K562 (cell line): Measurements from ENCODE around the gene PLEKHM3. TPM values are rescaled to one million over a fixed set of nuclear protein-coding genes. Genes with fewer than 3 reads are reported as not detected.

Experiments used
- ATAC-seq: fragments of 200-7000 bp; cut with Tn5 transposase; 3 replicates; pipeline ENCODE4 v1.9.1; 2020; ENCODE audit warnings: moderate library complexity
- BruUV-seq: library from RNA; stranded (reverse); fragments of 400-500 nt; replicated peaks from 2 replicates; lab custom pipeline; 2021; lab: Mats Ljungman, UMichigan
- CTCF ChIA-PET: fragments of 300-600 bp; formaldehyde crosslinking; extraction: SDS; loops from one replicate; lab custom pipeline; 2021; ENCODE audit warnings: low intra/inter-chr PET ratio; lab: Yijun Ruan, JAX
- POLR2A ChIA-PET: fragments of 300-600, 350-650 bp; sonication (Branson Sonifier 250); formaldehyde crosslinking; extraction: SDS; loops from one replicate; lab custom pipeline; 2021; ENCODE audit warnings: antibody characterized with exemption, inconsistent platforms; lab: Yijun Ruan, JAX
- DNase-seq, 4 experiments: peaks; one replicate each; pipeline versions ENCODE4 v3.0.0 to v3.0.0-alpha.2; 2011 to 2018; ENCODE audit warnings: low spot score in 3 of 4, mixed read lengths in 3 of 4; ENCODE audit errors: extremely low read depth in 1 of 4
- FAIRE-seq: peaks from 2 replicates; lab custom pipeline; 2011; peaks lifted over from hg19 to GRCh38; lab: Jason Lieb, UNC
- H2AFZ ChIP-seq: 2 replicates; pipeline ENCODE4 v1.6.0; 2011; ENCODE audit warnings: low read depth, low read length, control low read depth, inconsistent platforms
- H3K27ac ChIP-seq: fragments of 200-600 bp; 3 replicates; pipeline ENCODE4 v1.8.0; 2011; ENCODE audit warnings: low read depth, mild to moderate bottlenecking, control low read depth, inconsistent platforms, low read length, moderate library complexity, mixed read lengths; ENCODE audit errors: extremely low read depth
- H3K27me3 ChIP-seq, 2 experiments: fragments of 300-600 bp in 1 of 2; 2 replicates in 1 of 2; 3 replicates in 1 of 2; pipeline versions ENCODE4 v1.6.0 to v1.8.0; 2011; ENCODE audit warnings: inconsistent platforms in 2 of 2, low read length in 2 of 2, mild to moderate bottlenecking in 1 of 2, mixed read lengths in 1 of 2, moderate library complexity in 1 of 2; ENCODE audit not compliant: control insufficient read depth in 2 of 2, insufficient read depth in 2 of 2
- H3K36me3 ChIP-seq: fragments of 300-600 bp; 3 replicates; pipeline ENCODE4 v1.8.0; 2011; ENCODE audit warnings: mild to moderate bottlenecking, low read length, inconsistent platforms; ENCODE audit not compliant: control insufficient read depth, insufficient read depth
- H3K4me1 ChIP-seq, 2 experiments: fragments of 200-600 bp in 1 of 2; replicated peaks in 1 of 2; 2 replicates in 1 of 2; 3 replicates in 1 of 2; pipeline versions ENCODE4 v1.5.1 to v1.8.0; 2011; ENCODE audit warnings: inconsistent platforms in 2 of 2, low read length in 2 of 2, mild to moderate bottlenecking in 1 of 2, mixed read lengths in 1 of 2, moderate library complexity in 1 of 2; ENCODE audit not compliant: control insufficient read depth in 2 of 2, insufficient read depth in 2 of 2
- H3K4me2 ChIP-seq: 2 replicates; pipeline ENCODE4 v1.6.1; 2011; ENCODE audit warnings: low read length, control low read depth, inconsistent platforms, mixed read lengths; ENCODE audit not compliant: insufficient read depth
- H3K4me3 ChIP-seq: fragments of 200-600 bp; sonication (generic), shearing (Covaris generic); 2 replicates; pipeline ENCODE4 v1.5.1; 2016; ENCODE audit warnings: control low read depth, inconsistent platforms
- H3K79me2 ChIP-seq: fragments of 200-600 bp; 3 replicates; pipeline ENCODE4 v1.8.0; 2011; ENCODE audit warnings: low read length, inconsistent platforms; ENCODE audit not compliant: control insufficient read depth, insufficient read depth
- H3K9ac ChIP-seq, 2 experiments: 2 replicates each; pipeline versions ENCODE4 v1.6.0 to v1.6.1; 2011; ENCODE audit warnings: low read depth in 2 of 2, low read length in 2 of 2, control low read depth in 1 of 2, inconsistent platforms in 1 of 2, mild to moderate bottlenecking in 1 of 2, mixed read lengths in 1 of 2; ENCODE audit not compliant: insufficient read depth in 1 of 2
- H3K9me1 ChIP-seq: one replicate; pipeline ENCODE4 v1.6.0; 2011; ENCODE audit warnings: inconsistent platforms, mild to moderate bottlenecking, low read length, moderate library complexity; ENCODE audit not compliant: control insufficient read depth, insufficient read depth
- H3K9me3 ChIP-seq: replicated peaks from 2 replicates; pipeline ENCODE4 v1.5.1; 2011; ENCODE audit warnings: low read depth, low read length, inconsistent platforms; ENCODE audit not compliant: control insufficient read depth, insufficient read depth
- H4K20me1 ChIP-seq: replicated peaks from 2 replicates; pipeline ENCODE4 v1.6.1; 2011; ENCODE audit warnings: low read length, inconsistent platforms, mixed read lengths; ENCODE audit not compliant: control insufficient read depth, insufficient read depth
- ATF4 ChIP-seq: fragments of 450-650 bp; formaldehyde crosslinking; IDR thresholded peaks from 2 replicates; pipeline ENCODE4 v1.4.0; 2022; ENCODE audit warnings: mild to moderate bottlenecking, moderate library complexity
- CTCF ChIP-seq, 3 experiments: IDR thresholded peaks in 2 of 3; conservative IDR thresholded peaks in 1 of 3; 2 replicates each; pipeline ENCODE4 v1.5.1; 2011 to 2012; ENCODE audit warnings: low read length in 3 of 3, mild to moderate bottlenecking in 3 of 3, control low read depth in 2 of 3, improper control_type of control experiment in 1 of 3, inconsistent platforms in 1 of 3, low read depth in 1 of 3, mixed read lengths in 1 of 3, moderate library complexity in 1 of 3; ENCODE audit not compliant: insufficient read depth in 2 of 3
- DPF2 ChIP-seq: fragments of 450-650 bp; IDR thresholded peaks from 2 replicates; pipeline ENCODE4 v1.6.1; 2016
- ELF1 ChIP-seq: fragments of 200-800 bp; sonication (Bioruptor generic); IDR thresholded peaks from 2 replicates; pipeline ENCODE4 v1.6.1; 2016; ENCODE audit warnings: missing genetic modification characterization, missing compliant biosample characterization
- HMGN3 ChIP-seq: IDR thresholded peaks from 2 replicates; pipeline ENCODE4 v1.6.1; 2011; ENCODE audit warnings: borderline replicate concordance, low read depth, mild to moderate bottlenecking, mixed read lengths, low read length; ENCODE audit not compliant: insufficient read length; ENCODE audit errors: extremely low read depth
- NR1H2 ChIP-seq: sonication (generic); formaldehyde crosslinking; IDR thresholded peaks from 2 replicates; pipeline ENCODE4 v1.4.0; 2020; ENCODE audit warnings: mild to moderate bottlenecking, missing genetic modification reagents
- POLR2H ChIP-seq: IDR thresholded peaks from 2 replicates; pipeline ENCODE4 v1.6.1; 2016; ENCODE audit warnings: missing genetic modification characterization, low read depth, mild to moderate bottlenecking, control low read depth, missing compliant biosample characterization, moderate library complexity
- RAD21 ChIP-seq, 2 experiments: fragments of 250-450 bp in 1 of 2; fragments of 450-650 bp in 1 of 2; sonication (Bioruptor Pico) in 1 of 2; formaldehyde crosslinking in 1 of 2; IDR thresholded peaks in 1 of 2; conservative IDR thresholded peaks in 1 of 2; 2 replicates each; pipeline versions ENCODE4 v1.4.0 to v1.8.0; 2020 to 2022; ENCODE audit warnings: mild to moderate bottlenecking in 2 of 2, moderate library complexity in 1 of 2
- TFAP4 ChIP-seq: sonication (generic); formaldehyde crosslinking; IDR thresholded peaks from 2 replicates; pipeline ENCODE4 v1.8.0; 2022; ENCODE audit warnings: missing genetic modification reagents, mild to moderate bottlenecking, moderate library complexity, borderline replicate concordance
- WGBS: fragments of 100-300 bp; shearing (Covaris generic); methylation state at CpG from one replicate; pipeline ENCODE4 v1.1.6; 2016; ENCODE audit warnings: low coverage, mixed read lengths; ENCODE audit not compliant: insufficient coverage; ENCODE audit errors: missing lambda C conversion rate; 5-methylcytosine and 5-hydroxymethylcytosine counted together
- in situ Hi-C: fragments of 300-500 bp; cut with MboI; formaldehyde crosslinking; loops from 4 replicates; pipeline ENCODE4 v1.15.0; 2018; ENCODE audit warnings: inconsistent platforms, mixed read lengths
- intact Hi-C: fragments of 100-400 bp; cut with micrococcal nuclease; formaldehyde crosslinking; loops from 2 replicates; pipeline ENCODE4 v1.14.2; 2022
- polyA plus RNA-seq, 8 experiments: library from polyadenylated mRNA; depleted of rRNA in 4 of 8; stranded (reverse) in 5 of 8; unstranded in 3 of 8; fragments of >200 nt; fragmentation: Nextera tagmentation in 2 of 8; fragmentation: Illumina TruSeq in 1 of 8; extraction: Ambion mirVana in 2 of 8; extraction: Trizol in 1 of 8; gene quantifications; 2 replicates each; pipeline versions ENCODE4 v1.2.1 to v1.2.3, GENCODE V29; 2011 to 2014; ENCODE audit warnings: inconsistent platforms in 1 of 8, missing spikeins in 1 of 8
- total RNA-seq, 7 experiments: library from RNA; depleted of rRNA in 6 of 7; stranded (reverse); fragments of >200 nt in 6 of 7; fragmentation: Illumina TruSeq in 2 of 7; extraction: Trizol in 2 of 7; gene quantifications; 2 replicates each; pipeline versions ENCODE4 v1.2.1 to v1.2.3, GENCODE V29; 2011 to 2021; ENCODE audit warnings: low replicate concordance in 1 of 7
- TF ChIP-seq, protein P1 (sequence below): sonication (generic); formaldehyde crosslinking; IDR thresholded peaks from 2 replicates; pipeline ENCODE4 v1.8.0; 2023; ENCODE audit warnings: mild to moderate bottlenecking, missing genetic modification reagents
- TF ChIP-seq, protein P2 (sequence below), 2 experiments: fragments of 450-650 bp; conservative IDR thresholded peaks; 2 replicates each; pipeline ENCODE4 v1.6.1; 2017; ENCODE audit warnings: mild to moderate bottlenecking in 2 of 2, moderate library complexity in 2 of 2

PLEKHM3 gene
- total and polyA plus RNA-seq, 9 of the 15 experiments (the other 6 are each of a cell fraction or from before 2014, with no cell fraction given), result 0.24 to 1.6 (median 1.0) TPM

DNA sequence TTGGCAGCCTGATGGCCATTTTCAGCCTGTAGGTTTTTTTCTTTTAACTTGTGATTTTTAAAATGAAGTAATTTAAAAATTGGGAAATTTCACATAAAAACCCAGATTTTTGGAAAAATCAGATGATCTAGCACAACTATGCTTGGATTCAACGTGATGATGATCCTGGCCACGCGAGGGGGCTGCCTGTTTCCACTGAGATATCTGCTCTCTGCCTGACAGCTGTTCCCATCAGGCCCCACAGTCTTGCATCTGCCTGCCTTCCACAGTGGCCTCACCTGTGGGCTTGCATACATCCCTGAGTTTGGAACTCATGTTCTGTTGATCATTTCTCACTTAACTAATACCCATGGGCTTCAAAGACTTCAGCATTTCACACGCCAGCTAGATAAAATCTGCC, 163.5 kb downstream of the PLEKHM3 start:
- no peaks in the 10 kb centered on the region for H3K4me1 ChIP-seq
- no peak overlapping the region for H3K4me3 ChIP-seq
- H3K36me3 ChIP-seq, result no peaks in the 10 kb centered on the region
- no TSS peak for BruUV-seq
- H3K79me2 ChIP-seq, result no peaks in the 10 kb centered on the region
- TF ChIP-seq RAD21 (CRISPR knock-in tag; conservative IDR thresholded peaks at IDR 0.05 in 1 of 2, IDR thresholded peaks at IDR 0.05 in 1 of 2) (peak in 1 of 2 experiments; percentile 24; a peak in 2 of 4 replicates), DPF2 (no peak), ATF4 (CRISPR knock-in tag) (no peak), TFAP4 (CRISPR knock-in tag) (peak; percentile 34; the same call in 1 of the 2 replicates), CTCF (IDR thresholded peaks at IDR 0.05 in 2 of 3, conservative IDR thresholded peaks at IDR 0.05 in 1 of 3; ENCODE audit: insufficient read depth in 2 of 3, low read depth in 1 of 3, low read length in 3 of 3) (peak in 2 of 3 experiments; percentile 12 to 25; a peak in 3 of 6 replicates), NR1H2 (no peak), HMGN3 (no peak), POLR2H (tag) (no peak), ELF1 (no peak)
- TF ChIP-seq, protein P1, sequence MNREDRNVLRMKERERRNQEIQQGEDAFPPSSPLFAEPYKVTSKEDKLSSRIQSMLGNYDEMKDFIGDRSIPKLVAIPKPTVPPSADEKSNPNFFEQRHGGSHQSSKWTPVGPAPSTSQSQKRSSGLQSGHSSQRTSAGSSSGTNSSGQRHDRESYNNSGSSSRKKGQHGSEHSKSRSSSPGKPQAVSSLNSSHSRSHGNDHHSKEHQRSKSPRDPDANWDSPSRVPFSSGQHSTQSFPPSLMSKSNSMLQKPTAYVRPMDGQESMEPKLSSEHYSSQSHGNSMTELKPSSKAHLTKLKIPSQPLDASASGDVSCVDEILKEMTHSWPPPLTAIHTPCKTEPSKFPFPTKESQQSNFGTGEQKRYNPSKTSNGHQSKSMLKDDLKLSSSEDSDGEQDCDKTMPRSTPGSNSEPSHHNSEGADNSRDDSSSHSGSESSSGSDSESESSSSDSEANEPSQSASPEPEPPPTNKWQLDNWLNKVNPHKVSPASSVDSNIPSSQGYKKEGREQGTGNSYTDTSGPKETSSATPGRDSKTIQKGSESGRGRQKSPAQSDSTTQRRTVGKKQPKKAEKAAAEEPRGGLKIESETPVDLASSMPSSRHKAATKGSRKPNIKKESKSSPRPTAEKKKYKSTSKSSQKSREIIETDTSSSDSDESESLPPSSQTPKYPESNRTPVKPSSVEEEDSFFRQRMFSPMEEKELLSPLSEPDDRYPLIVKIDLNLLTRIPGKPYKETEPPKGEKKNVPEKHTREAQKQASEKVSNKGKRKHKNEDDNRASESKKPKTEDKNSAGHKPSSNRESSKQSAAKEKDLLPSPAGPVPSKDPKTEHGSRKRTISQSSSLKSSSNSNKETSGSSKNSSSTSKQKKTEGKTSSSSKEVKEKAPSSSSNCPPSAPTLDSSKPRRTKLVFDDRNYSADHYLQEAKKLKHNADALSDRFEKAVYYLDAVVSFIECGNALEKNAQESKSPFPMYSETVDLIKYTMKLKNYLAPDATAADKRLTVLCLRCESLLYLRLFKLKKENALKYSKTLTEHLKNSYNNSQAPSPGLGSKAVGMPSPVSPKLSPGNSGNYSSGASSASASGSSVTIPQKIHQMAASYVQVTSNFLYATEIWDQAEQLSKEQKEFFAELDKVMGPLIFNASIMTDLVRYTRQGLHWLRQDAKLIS (CRISPR knock-in tag), result no peak
- TF ChIP-seq, protein P2, sequence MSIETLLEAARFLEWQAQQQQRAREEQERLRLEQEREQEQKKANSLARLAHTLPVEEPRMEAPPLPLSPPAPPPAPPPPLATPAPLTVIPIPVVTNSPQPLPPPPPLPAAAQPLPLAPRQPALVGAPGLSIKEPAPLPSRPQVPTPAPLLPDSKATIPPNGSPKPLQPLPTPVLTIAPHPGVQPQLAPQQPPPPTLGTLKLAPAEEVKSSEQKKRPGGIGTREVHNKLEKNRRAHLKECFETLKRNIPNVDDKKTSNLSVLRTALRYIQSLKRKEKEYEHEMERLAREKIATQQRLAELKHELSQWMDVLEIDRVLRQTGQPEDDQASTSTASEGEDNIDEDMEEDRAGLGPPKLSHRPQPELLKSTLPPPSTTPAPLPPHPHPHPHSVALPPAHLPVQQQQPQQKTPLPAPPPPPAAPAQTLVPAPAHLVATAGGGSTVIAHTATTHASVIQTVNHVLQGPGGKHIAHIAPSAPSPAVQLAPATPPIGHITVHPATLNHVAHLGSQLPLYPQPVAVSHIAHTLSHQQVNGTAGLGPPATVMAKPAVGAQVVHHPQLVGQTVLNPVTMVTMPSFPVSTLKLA (conservative IDR thresholded peaks at IDR 0.05), result no peak
- in situ Hi-C loops, result no loop called here
- ChIA-PET POLR2A (no interaction called here), CTCF (no interaction called here)
- 20% methylated on average over 4 of the region's 4 CpGs for WGBS
- no peaks in the 10 kb centered on the region for H3K9me3 ChIP-seq
- intact Hi-C loops, result loop anchor here (10.0 kb wide), 1 partner anchor 173 kb away; no protein-coding TSS in a partner anchor
- no peaks in the 10 kb centered on the region for H4K20me1 ChIP-seq
- FAIRE-seq, result no peak
- no peak overlapping the region for H3K4me2 ChIP-seq
- no peak overlapping the region for H3K9ac ChIP-seq
- peak; percentile 62; the same call in 2 of the 3 replicates for ATAC-seq
- peak in 2 of 4 experiments; percentile 7 to 13 for DNase-seq
- H3K27ac ChIP-seq, result no peak overlapping the region
- H2AFZ ChIP-seq, result no peak overlapping the region
- no peaks in the 10 kb centered on the region for H3K27me3 ChIP-seq
- no peaks in the 10 kb centered on the region for H3K9me1 ChIP-seq
